WI38 (cell line): ENCODE data around the gene TMEM242.

ENCODE experiments used
- H3K4me3 ChIP-seq: 2 replicates; pipeline ENCODE4 v1.5.1; 2011; ENCODE audit warnings: low read depth, mild to moderate bottlenecking, control low read depth, low read length
- CTCF ChIP-seq: IDR thresholded peaks from 2 replicates; pipeline ENCODE4 v1.5.1; 2012; ENCODE audit warnings: low read depth, mild to moderate bottlenecking, control low read depth, low read length

TMEM242 gene

GRCh38 chr6:157276134-157276532, 47.2 kb downstream of the TMEM242 start:
- TF ChIP-seq CTCF, result no peak
- no peak overlapping the region for H3K4me3 ChIP-seq

GRCh38 chr6:157274471-157275226, 48.7 kb downstream of the TMEM242 start:
- no peak for TF ChIP-seq CTCF
- H3K4me3 ChIP-seq, result peak overlapping the region; percentile 59

- peak overlapping the region; percentile 59 for H3K4me3 ChIP-seq
These were observed 49.4 kb downstream of the TMEM242 start for GRCh38 chr6:157273756-157274470.

GRCh38 chr6:157272866-157273755, 50.2 kb downstream of the TMEM242 start:
- TF ChIP-seq CTCF, result no peak
- H3K4me3 ChIP-seq, result no peak overlapping the region

More at GRCh38 chr6:157273756-157274470, 49.4 kb downstream of the TMEM242 start:
- TF ChIP-seq CTCF, result no peak

- TF ChIP-seq CTCF, result no peak
- no peak overlapping the region for H3K4me3 ChIP-seq
These were observed 50.9 kb downstream of the TMEM242 start for GRCh38 chr6:157272372-157272771.

GRCh38 chr6:157271911-157272310, 51.4 kb downstream of the TMEM242 start:
- TF ChIP-seq CTCF, result no peak

More at GRCh38 chr6:157271911-157272310, 51.4 kb downstream of the TMEM242 start:
- H3K4me3 ChIP-seq, result no peak overlapping the region
